Stimulated activated CD8-positive, alpha-beta memory T cell treated with anti-CD3 and anti-CD28 coated beads, Interleukin-12 subunit alpha, Interleukin-12 subunit beta, amount 100 ng/mL, for 1 hour (primary cell): Measurements from ENCODE around the gene WFIKKN2.
"Not testable (repeated sequence)": the region's sequence is repeated elsewhere in the genome, so short reads cannot be mapped to it uniquely, and the experiment has no call there.

ENCODE experiments used
- DNase-seq: peaks from one replicate; pipeline ENCODE4 v3.0.0-alpha.2; 2020; ENCODE audit warnings: low read depth

Gene WFIKKN2

GRCh38 chr17:50835301-50836234 lies at the start of gene WFIKKN2:
Gene WFIKKN2 (plus strand): TSS chr17:50835586. CDS start chr17:50835938, 352 bp downstream.
- DNase-seq, result no peak

- DNase-seq, result no peak
Observed at GRCh38 chr17:50785946-50786570, 49.3 kb upstream of the WFIKKN2 start.

GRCh38 chr17:50787106-50787505 lies 48.3 kb upstream of the WFIKKN2 start:
- DNase-seq, result no peak

- no peak for DNase-seq
Observed at GRCh38 chr17:50790618-50791017, 44.8 kb upstream of the WFIKKN2 start.

- DNase-seq, result no peak
Observed at GRCh38 chr17:50792132-50792531, 43.3 kb upstream of the WFIKKN2 start.

- DNase-seq, result no peak
Observed at GRCh38 chr17:50793007-50793406, 42.4 kb upstream of the WFIKKN2 start.

- DNase-seq, result no peak
Observed at GRCh38 chr17:50794361-50794760, 41.0 kb upstream of the WFIKKN2 start.

- no peak for DNase-seq
Observed at GRCh38 chr17:50797135-50797810, 38.1 kb upstream of the WFIKKN2 start.

GRCh38 chr17:50798424-50799288 lies 36.7 kb upstream of the WFIKKN2 start:
- no peak for DNase-seq

- no peak for DNase-seq
Observed at GRCh38 chr17:50799582-50799981, 35.8 kb upstream of the WFIKKN2 start.

GRCh38 chr17:50800196-50800700 lies 35.1 kb upstream of the WFIKKN2 start:
- DNase-seq, result no peak

- DNase-seq, result no peak
Observed at GRCh38 chr17:50802609-50803571, 32.5 kb upstream of the WFIKKN2 start.

- no peak for DNase-seq
Observed at GRCh38 chr17:50803676-50804075, 31.7 kb upstream of the WFIKKN2 start.

GRCh38 chr17:50804749-50805475 lies 30.5 kb upstream of the WFIKKN2 start:
- DNase-seq, result not testable (repeated sequence)

GRCh38 chr17:50805486-50805885 lies 29.9 kb upstream of the WFIKKN2 start:
- DNase-seq, result no peak

- DNase-seq, result no peak
Observed at GRCh38 chr17:50806141-50806643, 29.2 kb upstream of the WFIKKN2 start.

GRCh38 chr17:50807009-50807408 lies 28.4 kb upstream of the WFIKKN2 start:
- no peak for DNase-seq

- no peak for DNase-seq
Observed at GRCh38 chr17:50807675-50808074, 27.7 kb upstream of the WFIKKN2 start.

- DNase-seq, result no peak
Observed at GRCh38 chr17:50808413-50808812, 27.0 kb upstream of the WFIKKN2 start.
